Measurements from ENCODE around the gene ITGA8. TPM values are rescaled to one million over a fixed set of nuclear protein-coding genes. Genes with fewer than 3 reads are reported as not detected.
A peak's percentile ranks its signal among the peaks of the same experiment; 100 is the strongest.

Gene ITGA8
- total RNA-seq, 1 experiment from 2014 or later, result not detected

- no TSS peak for BruUV-seq (replicated peaks)
- Mint-ChIP-seq H3K36me3 (ENCODE audit: insufficient read depth, unreplicated experiment) (no peaks in the 10 kb centered on the region), H3K27ac (ENCODE audit: low read depth, unreplicated experiment) (no peak overlapping the region), H3K27me3 (ENCODE audit: insufficient read depth, unreplicated experiment) (peaks cover 38% of the 10 kb centered on the region), H3K4me3 (ENCODE audit: unreplicated experiment) (no peak overlapping the region), H3K9me3 (ENCODE audit: unreplicated experiment) (no peaks in the 10 kb centered on the region), H3K4me1 (ENCODE audit: insufficient read depth, unreplicated experiment) (no peaks in the 10 kb centered on the region)
- POLR2A ChIA-PET, result no interaction called here
- CTCF ChIA-PET, result interaction anchor here (0.6 to 0.7 kb wide), 2 partner anchors 120 to 218 kb away, joined by 3 to 4 read pairs; no protein-coding TSS in a partner anchor
- DNase-seq (ENCODE audit: unreplicated experiment), result no peak
- intact Hi-C loops (cut with micrococcal nuclease), result no loop called here
- TF ChIP-seq CTCF (IDR thresholded peaks at IDR 0.05; ENCODE audit: unreplicated experiment), result no peak
These were observed 68.5 kb downstream of the ITGA8 start for GRCh38 chr10:15651175-15651574.

DNA sequence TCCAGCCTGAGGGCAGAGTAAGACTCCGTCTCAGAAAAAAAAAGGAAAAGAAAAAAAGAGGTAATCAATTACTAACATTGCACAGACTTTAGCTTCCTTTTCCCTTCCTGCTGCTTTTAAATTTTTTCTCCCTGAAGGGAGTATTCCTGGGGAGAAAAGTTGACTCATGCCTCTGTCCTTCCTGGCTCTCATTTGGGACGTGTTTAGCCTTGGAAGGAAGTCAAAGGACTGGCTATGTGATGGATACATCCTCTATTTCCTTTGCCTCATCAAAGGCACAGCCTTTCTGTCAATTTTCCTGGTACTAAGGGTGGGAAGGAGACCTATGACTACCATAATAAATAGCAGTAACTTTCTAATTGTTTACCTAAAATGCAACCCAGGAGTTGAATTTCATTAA is 77.6 kb downstream of the ITGA8 start:
- BruUV-seq (replicated peaks), result no TSS peak
- no peaks in the 10 kb centered on the region for H3K9me3 Mint-ChIP-seq (ENCODE audit: unreplicated experiment)
- ChIA-PET POLR2A (interaction anchor here (0.7 kb wide), 1 partner anchor 9 kb away, joined by 3 read pairs; no protein-coding TSS in a partner anchor), CTCF (no interaction called here)
- DNase-seq (ENCODE audit: unreplicated experiment), result peak; percentile 3
- no peaks in the 10 kb centered on the region for H3K4me1 Mint-ChIP-seq (ENCODE audit: insufficient read depth, unreplicated experiment)
- no peak for TF ChIP-seq CTCF (IDR thresholded peaks at IDR 0.05; ENCODE audit: unreplicated experiment)
- no peaks in the 10 kb centered on the region for H3K36me3 Mint-ChIP-seq (ENCODE audit: insufficient read depth, unreplicated experiment)
- no peak overlapping the region for H3K4me3 Mint-ChIP-seq (ENCODE audit: unreplicated experiment)
- intact Hi-C loops (cut with micrococcal nuclease), result no loop called here
- no peak overlapping the region for H3K27ac Mint-ChIP-seq (ENCODE audit: low read depth, unreplicated experiment)
- H3K27me3 Mint-ChIP-seq (ENCODE audit: insufficient read depth, unreplicated experiment), result peaks cover 38% of the 10 kb centered on the region

GRCh38 chr10:15640536-15641085 is 79.1 kb downstream of the ITGA8 start:
- no TSS peak for BruUV-seq (replicated peaks)

GRCh38 chr10:15636446-15636845 is 83.3 kb downstream of the ITGA8 start:
- H3K9me3 Mint-ChIP-seq (ENCODE audit: unreplicated experiment), result no peaks in the 10 kb centered on the region
- DNase-seq (ENCODE audit: unreplicated experiment), result no peak
- peaks cover 71% of the 10 kb centered on the region for H3K27me3 Mint-ChIP-seq (ENCODE audit: insufficient read depth, unreplicated experiment)
- ChIA-PET CTCF (interaction anchor here (1.2 kb wide), 1 partner anchor 208 kb away, joined by 4 read pairs; no protein-coding TSS in a partner anchor), POLR2A (no interaction called here)
- BruUV-seq (replicated peaks), result no TSS peak
- no peaks in the 10 kb centered on the region for H3K4me1 Mint-ChIP-seq (ENCODE audit: insufficient read depth, unreplicated experiment)
- TF ChIP-seq CTCF (IDR thresholded peaks at IDR 0.05; ENCODE audit: unreplicated experiment), result no peak
- no peak overlapping the region for H3K4me3 Mint-ChIP-seq (ENCODE audit: unreplicated experiment)
- H3K27ac Mint-ChIP-seq (ENCODE audit: low read depth, unreplicated experiment), result no peak overlapping the region
- intact Hi-C loops (cut with micrococcal nuclease), result no loop called here
- H3K36me3 Mint-ChIP-seq (ENCODE audit: insufficient read depth, unreplicated experiment), result no peaks in the 10 kb centered on the region

More at GRCh38 chr10:15640536-15641085, 79.1 kb downstream of the ITGA8 start:
- Mint-ChIP-seq H3K4me3 (ENCODE audit: unreplicated experiment) (no peak overlapping the region), H3K9me3 (ENCODE audit: unreplicated experiment) (no peaks in the 10 kb centered on the region), H3K36me3 (ENCODE audit: insufficient read depth, unreplicated experiment) (no peaks in the 10 kb centered on the region), H3K27me3 (ENCODE audit: insufficient read depth, unreplicated experiment) (peaks cover 52% of the 10 kb centered on the region), H3K27ac (ENCODE audit: low read depth, unreplicated experiment) (no peak overlapping the region), H3K4me1 (ENCODE audit: insufficient read depth, unreplicated experiment) (no peaks in the 10 kb centered on the region)
- CTCF ChIA-PET, result interaction anchor here (0.6 kb wide), 1 partner anchor 9 kb away, joined by 4 read pairs; no protein-coding TSS in a partner anchor
- no peak for DNase-seq (ENCODE audit: unreplicated experiment)
- POLR2A ChIA-PET, result no interaction called here
- no peak for TF ChIP-seq CTCF (IDR thresholded peaks at IDR 0.05; ENCODE audit: unreplicated experiment)
- intact Hi-C loops (cut with micrococcal nuclease), result no loop called here

Data from MCF 10A (cell line).